Hepatocyte (in vitro differentiated cells): ENCODE measurements around the gene MBD4.

Experiments
- EZH2 ChIP-seq: fragments of 200-600 bp; sonication (generic); IDR thresholded peaks from 2 replicates; pipeline ENCODE4 v1.6.1; 2016; ENCODE audit warnings: antibody characterized with exemption, mild to moderate bottlenecking, borderline replicate concordance
- TF ChIP-seq, protein P1 (sequence below): fragments of 200-600 bp; sonication (generic); IDR thresholded peaks from 2 replicates; pipeline ENCODE4 v1.5.1; 2016; ENCODE audit warnings: antibody characterized with exemption, mild to moderate bottlenecking; ENCODE audit not compliant: poor library complexity

DNA sequence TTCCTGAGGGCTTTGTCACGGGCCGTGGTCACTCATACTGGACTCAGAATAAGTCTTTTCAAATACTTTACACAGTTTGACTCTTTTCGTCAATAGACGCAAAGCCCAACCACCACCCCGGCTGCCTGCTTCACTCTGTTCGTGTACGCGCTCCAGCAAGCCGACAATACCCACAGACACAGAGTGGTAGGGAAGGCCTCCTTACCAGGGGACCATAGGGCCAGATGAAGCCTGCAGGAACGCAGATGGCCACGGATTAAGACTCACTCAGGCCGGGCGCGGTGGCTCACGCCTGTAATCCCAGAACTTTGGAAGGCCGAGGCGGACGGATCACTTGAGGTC lies 41.0 kb downstream of the MBD4 start:
- no peak for TF ChIP-seq EZH2
- TF ChIP-seq, protein P1, sequence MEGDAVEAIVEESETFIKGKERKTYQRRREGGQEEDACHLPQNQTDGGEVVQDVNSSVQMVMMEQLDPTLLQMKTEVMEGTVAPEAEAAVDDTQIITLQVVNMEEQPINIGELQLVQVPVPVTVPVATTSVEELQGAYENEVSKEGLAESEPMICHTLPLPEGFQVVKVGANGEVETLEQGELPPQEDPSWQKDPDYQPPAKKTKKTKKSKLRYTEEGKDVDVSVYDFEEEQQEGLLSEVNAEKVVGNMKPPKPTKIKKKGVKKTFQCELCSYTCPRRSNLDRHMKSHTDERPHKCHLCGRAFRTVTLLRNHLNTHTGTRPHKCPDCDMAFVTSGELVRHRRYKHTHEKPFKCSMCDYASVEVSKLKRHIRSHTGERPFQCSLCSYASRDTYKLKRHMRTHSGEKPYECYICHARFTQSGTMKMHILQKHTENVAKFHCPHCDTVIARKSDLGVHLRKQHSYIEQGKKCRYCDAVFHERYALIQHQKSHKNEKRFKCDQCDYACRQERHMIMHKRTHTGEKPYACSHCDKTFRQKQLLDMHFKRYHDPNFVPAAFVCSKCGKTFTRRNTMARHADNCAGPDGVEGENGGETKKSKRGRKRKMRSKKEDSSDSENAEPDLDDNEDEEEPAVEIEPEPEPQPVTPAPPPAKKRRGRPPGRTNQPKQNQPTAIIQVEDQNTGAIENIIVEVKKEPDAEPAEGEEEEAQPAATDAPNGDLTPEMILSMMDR, result no peak
